Renal pelvis (tissue), 4 donors: Measurements from ENCODE around the gene SEC14L6. TPM values are rescaled to one million over a fixed set of nuclear protein-coding genes. Genes with fewer than 3 reads are reported as not detected.

Experiments
- DNase-seq: peaks from one replicate; pipeline ENCODE4 v3.0.0-alpha.2; 2013
- polyA plus RNA-seq, 3 donors: library from polyadenylated mRNA; unstranded; fragments of 120-200 nt; gene quantifications; one replicate each; pipeline ENCODE4 v1.2.1, GENCODE V29; 2013; ENCODE audit not compliant: insufficient read length in 3 of 3

Gene SEC14L6
- polyA plus RNA-seq, 3 donors, result 7.8 to 16.3 (median 11.0) TPM

GRCh38 chr22:30497466-30498150, 48.9 kb downstream of the SEC14L6 start:
- DNase-seq, result no peak

- DNase-seq, result no peak
These were observed 51.3 kb downstream of the SEC14L6 start for GRCh38 chr22:30495041-30495784.

DNA sequence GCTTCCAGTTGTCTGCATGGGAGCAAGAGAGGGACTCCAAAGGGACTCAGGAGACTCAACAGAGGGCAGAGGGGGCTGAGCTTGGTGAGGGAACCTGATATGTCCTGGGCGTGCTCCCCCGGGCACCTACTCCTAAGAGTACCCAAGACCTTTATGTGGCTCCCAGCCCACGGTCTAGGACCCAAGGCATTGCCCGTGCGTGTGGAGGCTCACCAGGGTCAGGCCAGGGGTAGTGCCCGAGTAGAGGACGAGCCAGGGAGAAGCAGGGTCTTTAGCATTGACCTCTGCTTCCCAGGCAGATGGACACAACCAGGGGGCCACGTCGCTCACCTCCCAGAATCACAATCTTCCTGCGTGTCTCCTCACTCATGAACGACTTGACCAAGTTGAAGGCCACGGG, 54.4 kb downstream of the SEC14L6 start:
- DNase-seq, result no peak

DNA sequence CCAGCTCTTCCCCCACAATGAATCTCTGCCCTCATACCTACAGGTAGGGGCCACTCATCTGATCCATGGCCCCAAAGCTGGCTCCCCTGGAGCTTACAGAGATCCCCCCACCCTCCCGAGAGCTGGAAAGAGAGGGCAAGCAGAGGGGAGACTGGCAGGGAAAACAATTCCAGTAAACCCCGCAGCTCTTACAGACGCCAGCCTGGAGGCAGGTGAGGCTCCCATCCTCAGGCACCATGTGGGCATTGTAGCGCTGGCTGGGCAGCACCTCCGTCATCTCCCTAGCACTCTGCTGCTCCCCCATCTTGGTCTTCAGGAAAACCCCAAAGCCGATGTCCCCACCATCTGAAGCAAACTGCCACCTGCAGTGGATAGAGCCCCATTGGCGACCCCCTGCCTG, 55.2 kb downstream of the SEC14L6 start:
- DNase-seq, result no peak

GRCh38 chr22:30490399-30490798, 56.1 kb downstream of the SEC14L6 start:
- DNase-seq, result no peak

DNA sequence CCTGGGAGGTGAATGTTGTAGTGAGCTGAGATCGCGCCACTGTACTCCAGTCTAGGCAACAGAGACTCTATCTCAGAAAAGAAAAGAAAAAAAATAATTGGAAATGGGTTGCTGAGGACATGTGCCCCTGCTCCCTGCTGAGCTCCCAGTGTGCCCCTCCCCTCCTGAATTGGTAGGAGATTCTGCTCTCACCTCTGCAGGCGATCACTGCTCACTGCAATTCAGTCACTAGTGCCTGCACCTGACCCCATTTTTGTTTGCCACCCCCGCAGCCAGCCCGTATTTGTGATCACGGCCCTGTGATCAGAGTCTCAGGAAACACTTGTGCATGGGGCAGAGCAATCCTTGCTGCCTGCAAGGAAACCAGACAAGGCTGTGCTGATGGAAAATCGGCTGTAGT, 58.4 kb downstream of the SEC14L6 start:
- no peak for DNase-seq

DNA sequence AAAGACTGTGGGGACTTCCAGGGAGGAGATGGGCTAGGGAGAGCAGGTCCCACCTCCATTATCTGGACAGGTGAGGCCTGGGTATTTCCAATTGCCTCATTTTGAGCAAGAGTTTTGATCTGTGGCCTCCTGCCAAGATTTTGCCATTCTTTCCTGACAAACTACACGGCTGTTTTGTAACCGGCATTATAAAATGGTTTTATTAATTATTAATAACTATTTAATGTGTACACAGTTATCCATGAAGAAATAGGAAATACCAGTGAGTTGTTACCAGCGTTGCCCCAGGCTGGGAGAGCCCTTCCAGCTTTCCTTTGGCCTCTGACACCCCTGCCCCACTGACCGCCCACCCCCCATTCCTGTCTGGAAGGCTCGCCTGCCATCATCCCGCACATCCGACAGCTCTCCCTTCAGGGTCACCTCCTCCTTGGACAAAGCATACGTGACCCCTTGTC, 59.9 kb downstream of the SEC14L6 start:
- DNase-seq, result peak; percentile 31

GRCh38 chr22:30486118-30486517, 60.4 kb downstream of the SEC14L6 start:
- DNase-seq, result no peak

DNA sequence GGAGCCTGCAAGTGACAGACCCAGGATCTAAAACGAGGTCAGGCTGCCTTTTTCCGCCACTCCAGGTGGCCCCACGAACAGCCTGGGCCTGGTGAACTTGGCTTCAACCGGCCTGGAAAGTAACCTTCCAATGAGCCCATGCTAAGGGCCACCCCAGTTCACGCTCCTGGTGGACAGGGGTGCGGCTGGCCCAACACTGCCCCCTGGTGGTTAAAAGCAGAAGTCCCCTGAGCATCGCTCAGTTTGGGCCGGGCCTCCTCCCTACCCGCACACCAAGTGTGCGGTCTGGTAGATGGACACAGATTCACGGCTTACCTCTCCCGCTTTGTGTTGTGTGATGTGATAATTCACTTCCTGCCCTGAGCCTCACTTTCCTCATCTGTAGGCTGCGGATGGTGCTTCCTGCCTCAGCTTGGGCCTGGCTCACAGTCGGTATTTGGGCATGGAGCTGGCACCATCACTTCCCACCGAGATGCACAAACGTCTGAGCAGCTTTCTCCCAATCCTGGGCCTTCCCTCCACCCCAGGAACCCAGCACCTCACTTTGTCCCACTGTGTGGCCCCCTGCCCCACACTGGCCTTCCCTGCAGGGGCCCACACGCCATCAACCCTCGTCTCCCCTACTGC, 61.1 kb downstream of the SEC14L6 start:
- DNase-seq, result no peak

DNA sequence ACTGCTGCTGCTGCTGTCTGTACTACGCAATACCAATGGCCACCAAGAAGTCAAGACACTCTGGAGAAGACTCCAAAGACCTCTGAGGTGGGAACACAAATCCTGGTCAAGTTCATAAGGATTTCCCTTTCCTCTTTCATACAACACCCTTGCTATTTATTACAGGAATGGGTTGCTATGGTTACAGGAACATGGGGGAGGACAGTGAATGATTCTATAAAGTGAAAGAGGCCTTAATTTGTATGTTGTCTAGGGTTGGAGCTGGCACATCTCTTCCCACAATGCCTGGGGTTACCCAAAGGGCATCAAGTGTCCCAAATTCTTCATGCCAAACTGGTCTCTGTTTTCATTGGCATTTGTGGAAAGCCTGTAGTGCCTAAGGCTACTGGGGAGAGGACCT, 63.4 kb downstream of the SEC14L6 start:
- peak; percentile 34 for DNase-seq

DNA sequence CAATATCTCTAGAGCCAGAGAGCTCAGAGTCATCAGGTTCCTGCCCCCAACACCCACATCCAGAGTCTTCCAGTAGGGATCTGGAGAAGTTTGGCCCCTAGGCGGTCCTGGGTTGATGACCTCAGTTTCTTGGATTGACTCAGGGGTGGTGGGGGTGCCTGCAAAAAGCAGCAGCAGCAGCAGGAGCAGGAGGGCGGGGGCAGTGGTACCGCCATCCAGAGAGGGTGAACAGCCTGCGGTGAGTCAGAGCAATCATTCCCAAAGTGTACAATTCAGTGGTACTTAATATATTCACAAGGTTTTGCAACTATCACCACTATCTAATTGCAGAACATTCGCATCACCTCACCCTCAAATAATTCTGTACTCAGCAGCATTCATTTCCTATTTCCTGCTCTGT, 64.8 kb downstream of the SEC14L6 start:
- no peak for DNase-seq

DNA sequence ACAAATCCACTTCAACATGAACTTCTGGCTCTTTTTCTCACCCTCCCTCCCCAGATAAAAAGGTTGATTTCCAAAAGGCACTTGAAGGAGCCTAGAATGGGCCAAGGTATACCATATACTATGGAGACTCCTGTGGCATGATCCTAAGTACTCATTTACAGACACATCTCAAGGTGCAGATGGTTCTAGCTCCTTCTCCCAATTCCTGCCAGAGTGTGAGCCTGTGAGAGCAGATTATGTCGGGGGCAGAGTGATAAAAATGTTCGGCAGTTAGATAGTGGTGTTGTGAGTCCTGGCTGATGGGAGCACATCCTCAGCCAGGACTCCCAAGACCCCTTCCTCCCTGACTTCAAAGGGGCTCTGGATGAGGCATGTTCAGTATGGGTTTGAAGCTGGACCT, 66.6 kb downstream of the SEC14L6 start:
- DNase-seq, result no peak

GRCh38 chr22:30474683-30475424, 71.7 kb downstream of the SEC14L6 start:
- no peak for DNase-seq

GRCh38 chr22:30474121-30474520, 72.4 kb downstream of the SEC14L6 start:
- no peak for DNase-seq

DNA sequence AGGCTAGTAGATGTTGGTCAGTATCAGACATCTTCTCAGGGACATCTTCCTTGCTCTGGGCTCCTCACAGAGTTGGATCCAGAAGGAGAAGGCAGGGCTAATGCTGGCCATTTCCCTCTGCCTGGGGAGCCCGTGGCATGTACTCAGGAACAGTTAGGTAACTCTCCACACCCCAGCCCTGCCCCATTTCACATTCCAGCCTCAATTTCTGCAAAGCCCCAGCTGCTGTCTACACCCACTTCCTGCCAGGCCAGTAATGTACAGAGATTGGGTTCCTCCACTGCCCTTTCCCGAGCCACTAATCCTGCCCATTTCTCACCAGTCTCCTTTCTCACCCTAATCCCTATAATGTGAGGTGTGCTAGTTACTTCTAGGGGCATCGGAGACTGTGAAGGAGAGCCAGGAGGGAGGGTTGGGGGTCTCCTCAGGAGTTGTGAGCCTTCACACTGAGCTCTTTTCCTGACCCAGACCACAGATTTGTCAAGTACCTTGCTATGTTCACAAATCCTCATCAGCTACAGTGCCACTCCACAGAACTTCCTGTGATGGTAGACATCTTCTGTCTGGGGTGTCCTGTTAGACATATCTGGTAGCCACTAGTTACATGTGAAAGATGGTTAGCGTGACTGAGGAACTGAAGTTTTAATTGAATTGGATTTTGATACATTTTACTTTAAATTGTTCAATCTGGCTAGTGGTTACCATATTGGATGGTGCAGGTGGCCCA, 73.4 kb downstream of the SEC14L6 start:
- DNase-seq, result no peak

Other genes with a start within 250 kb of the SEC14L6 start
- 10 to 100 TPM; 15.1 to 20.3 (median 18.0) TPM for gene TBC1D10A, start 219.8 kb downstream of the SEC14L6 start, polyA plus RNA-seq
- 100 to 1,000 TPM; 144 to 175 (median 162) TPM for gene SF3A1, start 189.8 kb downstream of the SEC14L6 start, polyA plus RNA-seq
- 1 to 10 TPM; 6.6 to 8.9 (median 7.5) TPM for gene CCDC157, start 189.7 kb downstream of the SEC14L6 start, polyA plus RNA-seq
- gene RNF215, start 159.3 kb downstream of the SEC14L6 start, polyA plus RNA-seq, result 10 to 100 TPM; 22.6 to 27.0 (median 24.2) TPM
- gene SEC14L2, start 149.7 kb downstream of the SEC14L6 start, polyA plus RNA-seq, result 1 to 10 TPM; 6.0 to 8.1 (median 7.4) TPM
- gene MTFP1, start 121.0 kb downstream of the SEC14L6 start, polyA plus RNA-seq, result 10 to 100 TPM; 12.0 to 15.6 (median 13.8) TPM
- under 1 TPM in 1 of 3 donors, not detected in 2; 0.13 TPM for gene SEC14L3, start 74.7 kb downstream of the SEC14L6 start, polyA plus RNA-seq
- gene SEC14L4, start 41.0 kb downstream of the SEC14L6 start, polyA plus RNA-seq, result 1 to 10 TPM in 1 of 3 donors, under 1 TPM in 2; 0.54 to 1.2 (median 0.58) TPM
- 10 to 100 TPM; 28.5 to 44.6 (median 36.9) TPM for gene GAL3ST1, start 27.9 kb upstream of the SEC14L6 start, polyA plus RNA-seq
- 10 to 100 TPM; 74.3 to 88.6 (median 81.8) TPM for gene PES1, start 45.2 kb upstream of the SEC14L6 start, polyA plus RNA-seq
- gene TCN2, start 60.4 kb upstream of the SEC14L6 start, polyA plus RNA-seq, result 10 to 100 TPM; 64.4 to 73.5 (median 70.3) TPM
- gene SLC35E4, start 89.0 kb upstream of the SEC14L6 start, polyA plus RNA-seq, result 1 to 10 TPM; 1.9 to 2.4 (median 1.9) TPM
- 10 to 100 TPM in 1 of 3 donors, 1 to 10 TPM in 2; 6.0 to 13.5 (median 8.8) TPM for gene DUSP18, start 121.1 kb upstream of the SEC14L6 start, polyA plus RNA-seq
- 1 to 10 TPM; 5.6 to 6.7 (median 5.9) TPM for gene OSBP2, start 148.1 kb upstream of the SEC14L6 start, polyA plus RNA-seq